GM18868 (cell line): ENCODE measurements around the gene FOXRED2.
"Not testable (repeated sequence)": the region's sequence is repeated elsewhere in the genome, so short reads cannot be mapped to it uniquely, and the experiment has no call there.

ENCODE experiments used
- ATAC-seq: cut with Tn5 transposase; IDR thresholded peaks from one replicate; pipeline ENCODE4 v1.9.1; 2021; ENCODE audit warnings: mild to moderate bottlenecking, moderate library complexity; ENCODE audit not compliant: unreplicated experiment

FOXRED2 gene

GRCh38 chr22:36470162-36470993 is 36.5 kb downstream of the FOXRED2 start:
- no peak for ATAC-seq

GRCh38 chr22:36469094-36469710 is 37.6 kb downstream of the FOXRED2 start:
- no peak for ATAC-seq

- ATAC-seq: no peak
These were observed 38.9 kb downstream of the FOXRED2 start for GRCh38 chr22:36467946-36468345.

GRCh38 chr22:36467042-36467810 is 39.6 kb downstream of the FOXRED2 start:
- no peak for ATAC-seq

- no peak for ATAC-seq
These were observed 40.6 kb downstream of the FOXRED2 start for GRCh38 chr22:36466258-36466657.

- no peak for ATAC-seq
These were observed 41.4 kb downstream of the FOXRED2 start for GRCh38 chr22:36465232-36466021.

- no peak for ATAC-seq
These were observed 42.1 kb downstream of the FOXRED2 start for GRCh38 chr22:36464715-36465231.

- no peak for ATAC-seq
These were observed 43.1 kb downstream of the FOXRED2 start for GRCh38 chr22:36463783-36464184.

- ATAC-seq: no peak
These were observed 44.9 kb downstream of the FOXRED2 start for GRCh38 chr22:36461665-36462649.

GRCh38 chr22:36460202-36460601 is 46.6 kb downstream of the FOXRED2 start:
- no peak for ATAC-seq

- no peak for ATAC-seq
These were observed 49.0 kb downstream of the FOXRED2 start for GRCh38 chr22:36457688-36458450.

GRCh38 chr22:36456464-36456845 is 50.4 kb downstream of the FOXRED2 start:
- no peak for ATAC-seq

GRCh38 chr22:36455571-36456463 is 51.0 kb downstream of the FOXRED2 start:
- no peak for ATAC-seq

GRCh38 chr22:36454916-36455570 is 51.8 kb downstream of the FOXRED2 start:
- ATAC-seq: peak; percentile 61

GRCh38 chr22:36453855-36454378 is 52.9 kb downstream of the FOXRED2 start:
- no peak for ATAC-seq

- ATAC-seq: not testable (repeated sequence)
These were observed 53.7 kb downstream of the FOXRED2 start for GRCh38 chr22:36452978-36453607.
